ENCODE measurements around the gene SPEF2.
A peak's percentile ranks its signal among the peaks of the same experiment; 100 is the strongest.

The SPEF2 gene

GRCh38 chr5:35778259-35778769, 160.7 kb downstream of the SPEF2 start:
- DNase-seq (ENCODE audit: low read depth), result no peak

- no peak for DNase-seq (ENCODE audit: low read depth)
Observed at GRCh38 chr5:35780236-35780635, 162.6 kb downstream of the SPEF2 start.

- no peak for DNase-seq (ENCODE audit: low read depth)
Observed at GRCh38 chr5:35781181-35781790, 163.6 kb downstream of the SPEF2 start.

- no peak for DNase-seq (ENCODE audit: low read depth)
Observed at GRCh38 chr5:35783551-35783950, 165.9 kb downstream of the SPEF2 start.

GRCh38 chr5:35785601-35786085, 168.0 kb downstream of the SPEF2 start:
- DNase-seq (ENCODE audit: low read depth), result peak; percentile 29

- DNase-seq (ENCODE audit: low read depth), result no peak
Observed at GRCh38 chr5:35788724-35789123, 171.1 kb downstream of the SPEF2 start.

- peak; percentile 38 for DNase-seq (ENCODE audit: low read depth)
Observed at GRCh38 chr5:35789732-35790456, 172.2 kb downstream of the SPEF2 start.

- no peak for DNase-seq (ENCODE audit: low read depth)
Observed at GRCh38 chr5:35790457-35790822, 172.8 kb downstream of the SPEF2 start.

GRCh38 chr5:35794328-35794619, 176.6 kb downstream of the SPEF2 start:
- DNase-seq (ENCODE audit: low read depth), result no peak

- no peak for DNase-seq (ENCODE audit: low read depth)
Observed at GRCh38 chr5:35794684-35795375, 177.2 kb downstream of the SPEF2 start.

GRCh38 chr5:35799181-35799580, 181.5 kb downstream of the SPEF2 start:
- no peak for DNase-seq (ENCODE audit: low read depth)

- DNase-seq (ENCODE audit: low read depth), result no peak
Observed at GRCh38 chr5:35799753-35800152, 182.1 kb downstream of the SPEF2 start.

GRCh38 chr5:35803191-35803651, 185.6 kb downstream of the SPEF2 start:
- DNase-seq (ENCODE audit: low read depth), result peak; percentile 71

- no peak for DNase-seq (ENCODE audit: low read depth)
Observed at GRCh38 chr5:35804201-35804653, 186.6 kb downstream of the SPEF2 start.

- no peak for DNase-seq (ENCODE audit: low read depth)
Observed at GRCh38 chr5:35804841-35805240, 187.2 kb downstream of the SPEF2 start.

GRCh38 chr5:35810601-35811000, 192.9 kb downstream of the SPEF2 start:
- DNase-seq (ENCODE audit: low read depth), result no peak

GRCh38 chr5:35811108-35811741, 193.6 kb downstream of the SPEF2 start:
- peak; percentile 75 for DNase-seq (ENCODE audit: low read depth)

GRCh38 chr5:35813521-35813920, 195.9 kb downstream of the SPEF2 start:
- no peak for DNase-seq (ENCODE audit: low read depth)

- peak; percentile 31 for DNase-seq (ENCODE audit: low read depth)
Observed at GRCh38 chr5:35815089-35815936, 197.7 kb downstream of the SPEF2 start.

- no peak for DNase-seq (ENCODE audit: low read depth)
Observed at GRCh38 chr5:35816881-35817521, 199.3 kb downstream of the SPEF2 start.

- no peak for DNase-seq (ENCODE audit: low read depth)
Observed at GRCh38 chr5:35819026-35819425, 201.4 kb downstream of the SPEF2 start.
